GM12878 (cell line): ENCODE results near the gene RAP1GAP.

Source experiments
- EP300 ChIP-seq, 2 experiments: fragments of 150-350 bp in 1 of 2; IDR thresholded peaks; 2 replicates each; pipeline ENCODE4 v1.6.1; 2011 to 2012; ENCODE audit warnings: low read depth in 2 of 2, low read length in 2 of 2, borderline replicate concordance in 1 of 2, improper control_type of control experiment in 1 of 2, inconsistent platforms in 1 of 2; ENCODE audit not compliant: control insufficient read depth in 1 of 2
- FOXK2 ChIP-seq: fragments of 450-650 bp; IDR thresholded peaks from 2 replicates; pipeline ENCODE4 v1.6.1; 2017; ENCODE audit warnings: mild to moderate bottlenecking, moderate library complexity
- NR2C2 ChIP-seq: IDR thresholded peaks from 2 replicates; pipeline ENCODE4 v1.6.1; 2011; ENCODE audit warnings: borderline replicate concordance, low read depth; ENCODE audit not compliant: control insufficient read depth, insufficient read length
- POLR2A ChIP-seq: IDR thresholded peaks from 2 replicates; pipeline ENCODE4 v1.6.1; 2011; ENCODE audit warnings: low read depth, mild to moderate bottlenecking, low read length
- RAD51 ChIP-seq: fragments of 450-650 bp; IDR thresholded peaks from 2 replicates; pipeline ENCODE4 v1.6.1; 2016; ENCODE audit warnings: moderate library complexity, mild to moderate bottlenecking, inconsistent platforms
- TAF1 ChIP-seq: IDR thresholded peaks from 2 replicates; pipeline ENCODE4 v1.6.1; 2011; ENCODE audit warnings: mild to moderate bottlenecking, low read depth, low read length, borderline replicate concordance
- ZSCAN29 ChIP-seq: fragments of 450-650 bp; IDR thresholded peaks from 2 replicates; pipeline ENCODE4 v1.6.1; 2017; ENCODE audit warnings: mild to moderate bottlenecking, moderate library complexity
- TF ChIP-seq, protein P1 (sequence below): IDR thresholded peaks from 2 replicates; pipeline ENCODE4 v1.6.1; 2011; ENCODE audit warnings: low read depth, mild to moderate bottlenecking, low read length, moderate library complexity, borderline replicate concordance; ENCODE audit errors: extremely low read depth
- TF ChIP-seq, protein P2 (sequence below), 3 experiments: IDR thresholded peaks in 2 of 3; conservative IDR thresholded peaks in 1 of 3; 2 replicates each; pipeline ENCODE4 v1.5.1; 2011; ENCODE audit warnings: low read depth in 3 of 3, low read length in 3 of 3, mild to moderate bottlenecking in 3 of 3, control low read depth in 2 of 3, moderate library complexity in 2 of 3, inconsistent platforms in 1 of 3, mixed read lengths in 1 of 3; ENCODE audit not compliant: control insufficient read depth in 2 of 3, insufficient read depth in 1 of 3; ENCODE audit errors: extremely low read depth in 1 of 3
- TF ChIP-seq, protein P3 (sequence below): fragments of 450-650 bp; IDR thresholded peaks from 2 replicates; pipeline ENCODE4 v1.6.1; 2016; ENCODE audit warnings: mild to moderate bottlenecking, moderate library complexity, borderline replicate concordance
- TF ChIP-seq, protein P4 (sequence below): fragments of 450-650 bp; IDR thresholded peaks from 2 replicates; pipeline ENCODE4 v1.6.1; 2016; ENCODE audit warnings: mild to moderate bottlenecking
- TF ChIP-seq, protein P5 (sequence below): fragments of 450-650 bp; formaldehyde crosslinking; IDR thresholded peaks from 2 replicates; pipeline ENCODE4 v1.4.0; 2020; ENCODE audit warnings: mild to moderate bottlenecking, moderate library complexity
- TF ChIP-seq, protein P6 (sequence below): fragments of 150-350 bp; IDR thresholded peaks from 2 replicates; pipeline ENCODE4 v1.6.1; 2016; ENCODE audit warnings: low read depth, low read length

DNA sequence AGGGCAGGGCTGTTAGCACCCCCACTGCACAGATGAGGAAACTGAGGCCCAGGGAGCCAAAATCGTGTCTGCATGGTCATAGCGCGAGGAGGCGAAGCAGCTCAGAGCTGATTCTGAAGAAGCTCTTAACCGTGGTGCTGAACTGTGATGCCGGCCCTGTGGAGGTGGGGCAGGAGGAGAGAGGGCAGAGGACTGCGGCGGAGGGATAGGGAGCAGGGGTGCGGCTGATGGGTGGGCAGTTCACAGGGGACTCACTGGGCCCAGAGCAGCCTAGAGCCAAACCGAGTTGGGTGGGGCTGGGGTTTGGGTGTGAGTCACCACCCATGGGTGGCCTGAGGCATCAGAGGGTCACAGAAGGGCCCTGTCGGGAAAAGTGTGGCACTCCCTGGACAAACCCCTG is 74.7 kb downstream of the RAP1GAP start:
- no peak for TF ChIP-seq ZSCAN29
- TF ChIP-seq, protein P1, sequence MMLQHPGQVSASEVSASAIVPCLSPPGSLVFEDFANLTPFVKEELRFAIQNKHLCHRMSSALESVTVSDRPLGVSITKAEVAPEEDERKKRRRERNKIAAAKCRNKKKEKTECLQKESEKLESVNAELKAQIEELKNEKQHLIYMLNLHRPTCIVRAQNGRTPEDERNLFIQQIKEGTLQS, result no peak
- TF ChIP-seq, protein P2, sequence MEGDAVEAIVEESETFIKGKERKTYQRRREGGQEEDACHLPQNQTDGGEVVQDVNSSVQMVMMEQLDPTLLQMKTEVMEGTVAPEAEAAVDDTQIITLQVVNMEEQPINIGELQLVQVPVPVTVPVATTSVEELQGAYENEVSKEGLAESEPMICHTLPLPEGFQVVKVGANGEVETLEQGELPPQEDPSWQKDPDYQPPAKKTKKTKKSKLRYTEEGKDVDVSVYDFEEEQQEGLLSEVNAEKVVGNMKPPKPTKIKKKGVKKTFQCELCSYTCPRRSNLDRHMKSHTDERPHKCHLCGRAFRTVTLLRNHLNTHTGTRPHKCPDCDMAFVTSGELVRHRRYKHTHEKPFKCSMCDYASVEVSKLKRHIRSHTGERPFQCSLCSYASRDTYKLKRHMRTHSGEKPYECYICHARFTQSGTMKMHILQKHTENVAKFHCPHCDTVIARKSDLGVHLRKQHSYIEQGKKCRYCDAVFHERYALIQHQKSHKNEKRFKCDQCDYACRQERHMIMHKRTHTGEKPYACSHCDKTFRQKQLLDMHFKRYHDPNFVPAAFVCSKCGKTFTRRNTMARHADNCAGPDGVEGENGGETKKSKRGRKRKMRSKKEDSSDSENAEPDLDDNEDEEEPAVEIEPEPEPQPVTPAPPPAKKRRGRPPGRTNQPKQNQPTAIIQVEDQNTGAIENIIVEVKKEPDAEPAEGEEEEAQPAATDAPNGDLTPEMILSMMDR (IDR thresholded peaks at IDR 0.05 in 2 of 3, conservative IDR thresholded peaks at IDR 0.05 in 1 of 3; ENCODE audit: control insufficient read depth in 2 of 3, extremely low read depth in 1 of 3, insufficient read depth in 1 of 3, low read depth in 3 of 3, low read length in 3 of 3), result no peak
- TF ChIP-seq NR2C2, result no peak
- TF ChIP-seq EP300 (IDR thresholded peaks at IDR 0.05; ENCODE audit: borderline replicate concordance in 1 of 2, control insufficient read depth in 1 of 2, low read depth in 2 of 2, low read length in 2 of 2), result no peak
- TF ChIP-seq, protein P3, sequence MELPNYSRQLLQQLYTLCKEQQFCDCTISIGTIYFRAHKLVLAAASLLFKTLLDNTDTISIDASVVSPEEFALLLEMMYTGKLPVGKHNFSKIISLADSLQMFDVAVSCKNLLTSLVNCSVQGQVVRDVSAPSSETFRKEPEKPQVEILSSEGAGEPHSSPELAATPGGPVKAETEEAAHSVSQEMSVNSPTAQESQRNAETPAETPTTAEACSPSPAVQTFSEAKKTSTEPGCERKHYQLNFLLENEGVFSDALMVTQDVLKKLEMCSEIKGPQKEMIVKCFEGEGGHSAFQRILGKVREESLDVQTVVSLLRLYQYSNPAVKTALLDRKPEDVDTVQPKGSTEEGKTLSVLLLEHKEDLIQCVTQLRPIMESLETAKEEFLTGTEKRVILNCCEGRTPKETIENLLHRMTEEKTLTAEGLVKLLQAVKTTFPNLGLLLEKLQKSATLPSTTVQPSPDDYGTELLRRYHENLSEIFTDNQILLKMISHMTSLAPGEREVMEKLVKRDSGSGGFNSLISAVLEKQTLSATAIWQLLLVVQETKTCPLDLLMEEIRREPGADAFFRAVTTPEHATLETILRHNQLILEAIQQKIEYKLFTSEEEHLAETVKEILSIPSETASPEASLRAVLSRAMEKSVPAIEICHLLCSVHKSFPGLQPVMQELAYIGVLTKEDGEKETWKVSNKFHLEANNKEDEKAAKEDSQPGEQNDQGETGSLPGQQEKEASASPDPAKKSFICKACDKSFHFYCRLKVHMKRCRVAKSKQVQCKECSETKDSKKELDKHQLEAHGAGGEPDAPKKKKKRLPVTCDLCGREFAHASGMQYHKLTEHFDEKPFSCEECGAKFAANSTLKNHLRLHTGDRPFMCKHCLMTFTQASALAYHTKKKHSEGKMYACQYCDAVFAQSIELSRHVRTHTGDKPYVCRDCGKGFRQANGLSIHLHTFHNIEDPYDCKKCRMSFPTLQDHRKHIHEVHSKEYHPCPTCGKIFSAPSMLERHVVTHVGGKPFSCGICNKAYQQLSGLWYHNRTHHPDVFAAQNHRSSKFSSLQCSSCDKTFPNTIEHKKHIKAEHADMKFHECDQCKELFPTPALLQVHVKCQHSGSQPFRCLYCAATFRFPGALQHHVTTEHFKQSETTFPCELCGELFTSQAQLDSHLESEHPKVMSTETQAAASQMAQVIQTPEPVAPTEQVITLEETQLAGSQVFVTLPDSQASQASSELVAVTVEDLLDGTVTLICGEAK, result no peak
- TF ChIP-seq, protein P4, sequence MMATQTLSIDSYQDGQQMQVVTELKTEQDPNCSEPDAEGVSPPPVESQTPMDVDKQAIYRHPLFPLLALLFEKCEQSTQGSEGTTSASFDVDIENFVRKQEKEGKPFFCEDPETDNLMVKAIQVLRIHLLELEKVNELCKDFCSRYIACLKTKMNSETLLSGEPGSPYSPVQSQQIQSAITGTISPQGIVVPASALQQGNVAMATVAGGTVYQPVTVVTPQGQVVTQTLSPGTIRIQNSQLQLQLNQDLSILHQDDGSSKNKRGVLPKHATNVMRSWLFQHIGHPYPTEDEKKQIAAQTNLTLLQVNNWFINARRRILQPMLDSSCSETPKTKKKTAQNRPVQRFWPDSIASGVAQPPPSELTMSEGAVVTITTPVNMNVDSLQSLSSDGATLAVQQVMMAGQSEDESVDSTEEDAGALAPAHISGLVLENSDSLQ, result no peak
- no peak for TF ChIP-seq TAF1
- TF ChIP-seq POLR2A, result no peak
- no peak for TF ChIP-seq RAD51
- TF ChIP-seq, protein P5, sequence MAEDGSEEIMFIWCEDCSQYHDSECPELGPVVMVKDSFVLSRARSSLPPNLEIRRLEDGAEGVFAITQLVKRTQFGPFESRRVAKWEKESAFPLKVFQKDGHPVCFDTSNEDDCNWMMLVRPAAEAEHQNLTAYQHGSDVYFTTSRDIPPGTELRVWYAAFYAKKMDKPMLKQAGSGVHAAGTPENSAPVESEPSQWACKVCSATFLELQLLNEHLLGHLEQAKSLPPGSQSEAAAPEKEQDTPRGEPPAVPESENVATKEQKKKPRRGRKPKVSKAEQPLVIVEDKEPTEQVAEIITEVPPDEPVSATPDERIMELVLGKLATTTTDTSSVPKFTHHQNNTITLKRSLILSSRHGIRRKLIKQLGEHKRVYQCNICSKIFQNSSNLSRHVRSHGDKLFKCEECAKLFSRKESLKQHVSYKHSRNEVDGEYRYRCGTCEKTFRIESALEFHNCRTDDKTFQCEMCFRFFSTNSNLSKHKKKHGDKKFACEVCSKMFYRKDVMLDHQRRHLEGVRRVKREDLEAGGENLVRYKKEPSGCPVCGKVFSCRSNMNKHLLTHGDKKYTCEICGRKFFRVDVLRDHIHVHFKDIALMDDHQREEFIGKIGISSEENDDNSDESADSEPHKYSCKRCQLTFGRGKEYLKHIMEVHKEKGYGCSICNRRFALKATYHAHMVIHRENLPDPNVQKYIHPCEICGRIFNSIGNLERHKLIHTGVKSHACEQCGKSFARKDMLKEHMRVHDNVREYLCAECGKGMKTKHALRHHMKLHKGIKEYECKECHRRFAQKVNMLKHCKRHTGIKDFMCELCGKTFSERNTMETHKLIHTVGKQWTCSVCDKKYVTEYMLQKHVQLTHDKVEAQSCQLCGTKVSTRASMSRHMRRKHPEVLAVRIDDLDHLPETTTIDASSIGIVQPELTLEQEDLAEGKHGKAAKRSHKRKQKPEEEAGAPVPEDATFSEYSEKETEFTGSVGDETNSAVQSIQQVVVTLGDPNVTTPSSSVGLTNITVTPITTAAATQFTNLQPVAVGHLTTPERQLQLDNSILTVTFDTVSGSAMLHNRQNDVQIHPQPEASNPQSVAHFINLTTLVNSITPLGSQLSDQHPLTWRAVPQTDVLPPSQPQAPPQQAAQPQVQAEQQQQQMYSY (CRISPR knock-in tag), result no peak
- TF ChIP-seq FOXK2, result no peak
- TF ChIP-seq, protein P6, sequence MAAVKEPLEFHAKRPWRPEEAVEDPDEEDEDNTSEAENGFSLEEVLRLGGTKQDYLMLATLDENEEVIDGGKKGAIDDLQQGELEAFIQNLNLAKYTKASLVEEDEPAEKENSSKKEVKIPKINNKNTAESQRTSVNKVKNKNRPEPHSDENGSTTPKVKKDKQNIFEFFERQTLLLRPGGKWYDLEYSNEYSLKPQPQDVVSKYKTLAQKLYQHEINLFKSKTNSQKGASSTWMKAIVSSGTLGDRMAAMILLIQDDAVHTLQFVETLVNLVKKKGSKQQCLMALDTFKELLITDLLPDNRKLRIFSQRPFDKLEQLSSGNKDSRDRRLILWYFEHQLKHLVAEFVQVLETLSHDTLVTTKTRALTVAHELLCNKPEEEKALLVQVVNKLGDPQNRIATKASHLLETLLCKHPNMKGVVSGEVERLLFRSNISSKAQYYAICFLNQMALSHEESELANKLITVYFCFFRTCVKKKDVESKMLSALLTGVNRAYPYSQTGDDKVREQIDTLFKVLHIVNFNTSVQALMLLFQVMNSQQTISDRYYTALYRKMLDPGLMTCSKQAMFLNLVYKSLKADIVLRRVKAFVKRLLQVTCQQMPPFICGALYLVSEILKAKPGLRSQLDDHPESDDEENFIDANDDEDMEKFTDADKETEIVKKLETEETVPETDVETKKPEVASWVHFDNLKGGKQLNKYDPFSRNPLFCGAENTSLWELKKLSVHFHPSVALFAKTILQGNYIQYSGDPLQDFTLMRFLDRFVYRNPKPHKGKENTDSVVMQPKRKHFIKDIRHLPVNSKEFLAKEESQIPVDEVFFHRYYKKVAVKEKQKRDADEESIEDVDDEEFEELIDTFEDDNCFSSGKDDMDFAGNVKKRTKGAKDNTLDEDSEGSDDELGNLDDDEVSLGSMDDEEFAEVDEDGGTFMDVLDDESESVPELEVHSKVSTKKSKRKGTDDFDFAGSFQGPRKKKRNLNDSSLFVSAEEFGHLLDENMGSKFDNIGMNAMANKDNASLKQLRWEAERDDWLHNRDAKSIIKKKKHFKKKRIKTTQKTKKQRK, result no peak
